NCI-H1930 (cell line): ENCODE results near the gene UNC13A.
A peak's percentile ranks its signal among the peaks of the same experiment; 100 is the strongest.
"Not testable (repeated sequence)": the region's sequence is repeated elsewhere in the genome, so short reads cannot be mapped to it uniquely, and the experiment has no call there.

Source experiments
- DNase-seq, 2 experiments: peaks; one replicate each; lab custom pipeline; 2025; lab: John Stamatoyannopoulos, UW

Gene UNC13A

DNA sequence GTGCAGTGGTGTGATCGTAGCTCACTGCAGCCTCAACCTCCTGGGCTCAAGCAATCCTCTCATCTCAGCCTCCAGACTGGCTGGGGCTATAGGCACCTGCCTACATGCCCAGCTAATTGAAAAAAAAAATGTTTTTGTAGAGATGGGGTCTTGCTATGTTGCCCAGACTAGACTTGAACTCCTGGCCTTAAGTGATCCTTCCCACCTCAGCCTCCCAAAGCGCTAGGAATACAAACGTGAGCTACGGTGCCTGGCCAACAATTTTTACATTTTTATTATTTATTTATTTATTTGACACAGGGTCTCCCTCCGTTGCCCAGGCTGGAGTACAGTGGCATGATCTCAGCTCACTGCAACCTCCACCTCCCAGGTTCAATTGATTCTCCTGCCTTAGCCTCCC, 117.9 kb downstream of the UNC13A start:
- DNase-seq = not testable (repeated sequence)

GRCh38 chr19:17567940-17568339, 120.2 kb downstream of the UNC13A start:
- no peak for DNase-seq

GRCh38 chr19:17565611-17566010, 122.5 kb downstream of the UNC13A start:
- DNase-seq = no peak

DNA sequence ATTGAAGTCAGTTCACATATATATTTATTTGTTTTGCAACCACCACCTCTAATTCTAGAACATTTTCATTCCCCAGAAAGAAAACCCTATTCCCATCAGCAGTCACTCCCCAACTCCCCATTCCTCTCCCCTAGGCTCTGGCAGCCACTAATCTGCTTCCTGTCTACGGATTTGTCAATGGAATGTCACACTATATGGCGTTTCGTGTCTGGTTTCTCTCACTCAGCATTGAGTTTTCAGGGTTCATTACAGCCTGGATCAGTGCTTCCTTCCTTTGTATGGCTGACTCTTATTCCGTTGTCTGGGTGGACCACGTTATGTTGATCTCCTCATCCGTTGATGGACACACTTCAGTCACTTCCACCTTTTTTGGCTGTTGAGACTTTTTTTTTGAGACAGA, 123.4 kb downstream of the UNC13A start:
- DNase-seq = no peak

GRCh38 chr19:17562561-17562960, 125.6 kb downstream of the UNC13A start:
- DNase-seq = no peak

DNA sequence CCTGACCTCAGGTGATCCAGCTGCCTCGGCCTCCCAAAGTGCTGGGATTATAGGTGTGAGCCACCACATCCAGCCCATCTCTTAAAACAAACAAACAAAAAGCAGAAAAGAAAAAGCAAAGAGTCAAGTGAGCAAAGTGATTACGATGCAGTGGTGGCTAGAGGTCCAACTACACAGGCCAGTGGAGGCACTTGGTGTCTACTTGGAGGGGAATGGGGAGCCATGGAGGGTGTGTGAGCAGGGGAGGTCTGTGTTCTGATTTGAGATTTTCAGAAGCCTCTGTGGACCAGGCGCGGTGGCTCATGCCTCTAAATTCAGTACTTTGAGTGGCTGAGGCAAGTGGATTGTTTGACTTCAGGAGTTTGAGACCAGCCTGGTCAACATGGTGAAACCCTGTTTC, 126.1 kb downstream of the UNC13A start:
- DNase-seq = no peak

DNA sequence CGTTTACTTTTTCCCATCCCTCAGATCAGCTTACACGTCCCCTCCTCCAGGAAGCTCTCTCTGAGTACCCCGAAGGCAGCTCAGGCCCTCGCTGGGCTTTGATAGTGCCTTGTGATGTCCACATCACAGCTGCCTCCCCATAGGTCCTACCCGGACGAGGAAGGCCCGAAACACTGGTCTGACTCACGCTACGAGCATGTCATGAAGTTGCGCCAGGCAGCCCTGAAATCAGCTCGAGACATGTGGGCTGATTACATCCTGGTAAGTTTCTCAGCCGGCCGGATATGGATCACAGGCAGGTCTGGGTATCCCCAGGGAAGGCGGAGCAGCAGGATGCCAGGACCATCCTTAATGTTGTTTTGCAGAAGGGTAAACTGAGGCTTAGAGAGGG, 128.0 kb downstream of the UNC13A start:
- DNase-seq = no peak

DNA sequence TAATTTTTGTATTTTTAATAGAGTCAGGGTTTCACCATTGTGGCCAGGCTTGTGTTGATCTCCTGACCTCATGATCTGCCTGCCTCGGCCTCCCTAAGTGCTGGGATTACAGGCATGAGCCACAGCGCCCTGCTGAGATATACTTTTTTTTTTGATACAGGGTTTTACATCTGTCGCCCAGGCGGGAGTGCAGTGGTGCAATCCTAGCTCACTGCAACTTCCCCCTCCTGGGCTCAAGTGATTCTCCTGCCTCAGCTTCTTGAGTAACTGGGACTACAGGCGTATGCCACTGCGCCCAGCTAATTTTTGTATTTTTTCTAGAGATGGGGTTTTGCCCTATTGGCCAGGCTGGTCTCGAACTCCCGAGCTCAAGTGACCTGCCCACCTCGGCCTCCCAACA, 130.7 kb downstream of the UNC13A start:
- DNase-seq = no peak

DNA sequence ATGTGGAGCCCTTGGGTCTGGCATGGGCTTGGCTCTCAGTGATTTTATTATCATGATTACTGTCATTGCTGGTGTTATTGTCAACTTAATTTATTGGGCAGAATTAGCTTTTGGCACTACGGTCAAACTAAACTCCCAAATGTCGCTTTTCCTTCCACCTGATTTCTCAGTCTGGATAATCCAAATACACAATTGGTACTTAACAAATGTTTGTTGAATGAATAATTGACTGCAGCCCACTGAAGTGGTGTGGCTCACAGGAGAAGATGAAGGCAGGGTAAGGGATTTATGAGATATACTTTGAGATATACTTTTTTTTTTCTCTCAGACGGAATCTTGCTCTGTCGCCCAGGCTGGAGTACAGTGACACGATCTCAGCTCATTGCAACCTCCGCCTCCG, 131.2 kb downstream of the UNC13A start:
- DNase-seq = no peak

DNA sequence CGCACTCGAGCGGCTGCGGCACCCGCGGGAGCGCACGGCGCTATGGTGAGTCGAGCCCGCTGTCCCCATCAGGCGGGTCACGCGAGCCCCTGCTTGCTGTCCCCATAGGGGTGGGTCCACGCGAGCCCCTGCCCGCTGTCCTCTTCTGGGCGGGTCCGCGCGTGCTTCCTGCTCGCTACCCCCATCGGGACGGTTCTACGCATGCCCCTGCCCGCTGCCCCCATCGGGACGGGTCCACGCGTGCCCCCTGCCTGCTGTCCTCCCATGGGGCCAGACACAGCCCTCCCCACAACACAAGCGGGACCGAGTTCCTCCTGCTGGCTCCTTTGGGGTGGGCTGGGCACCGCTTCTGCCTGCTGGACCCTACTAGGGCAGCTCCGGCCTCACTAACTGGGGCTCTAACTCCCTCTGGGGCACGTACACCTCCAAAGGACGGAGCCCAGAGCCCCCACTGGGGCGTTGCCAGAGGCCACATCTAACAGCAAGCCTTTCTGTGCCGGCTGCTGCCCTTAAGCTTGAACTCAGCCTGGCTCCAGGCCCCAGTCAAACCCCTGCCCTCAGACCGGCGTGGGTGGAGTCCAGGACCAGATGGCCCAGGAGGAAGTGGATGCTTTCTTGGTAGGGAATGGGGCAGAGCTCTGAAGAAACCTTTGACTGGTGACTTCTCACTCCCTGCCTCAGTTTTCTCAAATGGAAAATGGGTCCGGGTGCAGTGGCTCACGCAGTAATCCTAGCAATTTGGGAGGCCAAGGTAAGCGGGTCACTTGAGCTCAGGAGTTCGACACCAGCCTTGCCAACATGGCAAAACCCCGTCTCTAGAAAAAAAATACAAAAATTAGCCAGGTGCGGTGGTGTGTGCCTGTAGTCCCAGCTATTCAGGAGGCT, 132.0 kb downstream of the UNC13A start:
- DNase-seq = no peak

GRCh38 chr19:17555480-17555928, 132.7 kb downstream of the UNC13A start, which contains the start of gene COLGALT1:
COLGALT1 (plus strand) TSS chr19:17555649; CDS start chr19:17555714, 65 bp downstream.
- DNase-seq = peak; percentile 89 to 92

- DNase-seq = no peak
These were observed 133.1 kb downstream of the UNC13A start for GRCh38 chr19:17554968-17555479.

GRCh38 chr19:17553256-17553655, 134.9 kb downstream of the UNC13A start:
- DNase-seq = no peak

- not testable (repeated sequence) for DNase-seq
These were observed 135.4 kb downstream of the UNC13A start for GRCh38 chr19:17552735-17553134.
